Measurements from ENCODE around the gene SCNN1G. TPM values are rescaled to one million over a fixed set of nuclear protein-coding genes. Genes with fewer than 3 reads are reported as not detected.

SCNN1G gene
- total and polyA plus RNA-seq, 2 of the 4 experiments (the other 2 are of a cell fraction) = not detected

DNA sequence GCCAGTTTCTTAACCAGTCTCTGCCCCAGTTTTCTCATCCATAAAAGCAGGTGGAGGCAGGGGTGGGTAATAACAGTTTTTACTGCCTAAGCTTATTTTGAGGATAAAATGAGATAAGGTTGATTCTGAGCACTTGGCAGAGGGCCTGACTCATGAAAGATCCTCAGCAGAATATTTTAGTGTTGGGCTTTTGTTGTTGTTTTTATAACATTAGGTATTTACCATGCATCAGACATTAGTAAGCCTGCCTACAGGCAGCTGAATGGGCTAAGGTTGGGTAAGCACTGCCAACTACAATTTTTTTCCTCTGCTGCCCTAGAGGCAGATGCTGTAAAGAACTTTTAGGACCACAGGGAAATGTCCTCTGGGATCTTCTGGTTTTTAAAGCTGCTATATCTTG, 43.1 kb downstream of the SCNN1G start:
- H3K36me3 ChIP-seq (ENCODE audit: control insufficient read depth, insufficient read depth, low read length) = no peaks in the 10 kb centered on the region
- H3K9me3 ChIP-seq (ENCODE audit: control insufficient read depth, insufficient read depth, low read length) = no peaks in the 10 kb centered on the region
- H3K79me1 ChIP-seq (ENCODE audit: low read depth in 1 of 2, low read length in 2 of 2) = no peaks in the 10 kb centered on the region
- no peak for DNase-seq
- no peaks in the 10 kb centered on the region for H4K20me1 ChIP-seq (ENCODE audit: insufficient read depth, low read length)
- no peaks in the 10 kb centered on the region for H3K9me1 ChIP-seq (ENCODE audit: insufficient read depth, low read length)
- no peak overlapping the region for H3K14ac ChIP-seq (replicated peaks; ENCODE audit: low read depth, low read length)
- no peak overlapping the region for H3K23ac ChIP-seq (ENCODE audit: low read depth, low read length)
- no peak overlapping the region for H2BK20ac ChIP-seq (ENCODE audit: low read depth, low read length)
- ChIA-PET POLR2A (ENCODE audit: unreplicated experiment) (no interaction called here), CTCF (no interaction called here)
- H3K9ac ChIP-seq (ENCODE audit: low read depth, low read length) = no peak overlapping the region
- no peak overlapping the region for H3K4me2 ChIP-seq (ENCODE audit: low read depth, low read length)
- H2AK5ac ChIP-seq (ENCODE audit: low read depth, low read length) = no peak overlapping the region
- H2BK15ac ChIP-seq (ENCODE audit: low read depth, low read length) = no peak overlapping the region
- H3K27me3 ChIP-seq (ENCODE audit: control insufficient read depth, insufficient read depth, low read length) = no peaks in the 10 kb centered on the region
- no peak overlapping the region for H4K8ac ChIP-seq (ENCODE audit: low read depth in 2 of 2, low read length in 2 of 2)
- H2BK120ac ChIP-seq (ENCODE audit: low read depth, low read length) = no peak overlapping the region
- H2BK5ac ChIP-seq (ENCODE audit: low read depth, low read length, poor library complexity, severe bottlenecking) = no peak overlapping the region
- no peak overlapping the region for H3K27ac ChIP-seq (ENCODE audit: insufficient read depth, low read length)
- no peak overlapping the region for H2AK9ac ChIP-seq (replicated peaks; ENCODE audit: low read depth, low read length, poor library complexity)
- in situ Hi-C loops (cut with MboI; ENCODE audit: low sequenced_read_pairs) (no loop called here), intact Hi-C loops (cut with micrococcal nuclease) (no loop called here), dilution Hi-C loops (cut with HindIII; ENCODE audit: low sequenced_read_pairs, unreplicated experiment) (no loop called here)
- H3K56ac ChIP-seq (ENCODE audit: extremely low read depth, insufficient read depth, low read length) = no peak overlapping the region
- ATAC-seq (ENCODE audit: low read depth) = no peak
- TF ChIP-seq BHLHE40 (IDR thresholded peaks at IDR 0.05; ENCODE audit: low read depth, low read length) (no peak), RCOR1 (IDR thresholded peaks at IDR 0.05; ENCODE audit: insufficient replicate concordance, low read length) (no peak), NFE2L2 (IDR thresholded peaks at IDR 0.05; ENCODE audit: low read depth, low read length) (no peak), SMC3 (IDR thresholded peaks at IDR 0.05; ENCODE audit: low read depth, low read length) (no peak), MXI1 (IDR thresholded peaks at IDR 0.05; ENCODE audit: borderline replicate concordance, low read depth, low read length) (no peak), CHD1 (IDR thresholded peaks at IDR 0.05; ENCODE audit: low read depth, low read length) (no peak), CEBPB (IDR thresholded peaks at IDR 0.05; ENCODE audit: low read depth, low read length) (no peak), RFX5 (IDR thresholded peaks at IDR 0.05; ENCODE audit: low read depth, low read length) (no peak), MAZ (IDR thresholded peaks at IDR 0.05; ENCODE audit: borderline replicate concordance, low read depth, low read length) (no peak), FOS (IDR thresholded peaks at IDR 0.05; ENCODE audit: low read depth, low read length) (no peak), RAD21 (IDR thresholded peaks at IDR 0.05; ENCODE audit: low read length) (no peak), POLR2A (IDR thresholded peaks at IDR 0.05; ENCODE audit: low read depth, low read length) (no peak), MAFK (IDR thresholded peaks at IDR 0.05; ENCODE audit: low read depth, low read length) (no peak)
- TF ChIP-seq, protein P1, sequence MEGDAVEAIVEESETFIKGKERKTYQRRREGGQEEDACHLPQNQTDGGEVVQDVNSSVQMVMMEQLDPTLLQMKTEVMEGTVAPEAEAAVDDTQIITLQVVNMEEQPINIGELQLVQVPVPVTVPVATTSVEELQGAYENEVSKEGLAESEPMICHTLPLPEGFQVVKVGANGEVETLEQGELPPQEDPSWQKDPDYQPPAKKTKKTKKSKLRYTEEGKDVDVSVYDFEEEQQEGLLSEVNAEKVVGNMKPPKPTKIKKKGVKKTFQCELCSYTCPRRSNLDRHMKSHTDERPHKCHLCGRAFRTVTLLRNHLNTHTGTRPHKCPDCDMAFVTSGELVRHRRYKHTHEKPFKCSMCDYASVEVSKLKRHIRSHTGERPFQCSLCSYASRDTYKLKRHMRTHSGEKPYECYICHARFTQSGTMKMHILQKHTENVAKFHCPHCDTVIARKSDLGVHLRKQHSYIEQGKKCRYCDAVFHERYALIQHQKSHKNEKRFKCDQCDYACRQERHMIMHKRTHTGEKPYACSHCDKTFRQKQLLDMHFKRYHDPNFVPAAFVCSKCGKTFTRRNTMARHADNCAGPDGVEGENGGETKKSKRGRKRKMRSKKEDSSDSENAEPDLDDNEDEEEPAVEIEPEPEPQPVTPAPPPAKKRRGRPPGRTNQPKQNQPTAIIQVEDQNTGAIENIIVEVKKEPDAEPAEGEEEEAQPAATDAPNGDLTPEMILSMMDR (conservative IDR thresholded peaks at IDR 0.05; ENCODE audit: low read depth, low read length) = no peak
- TF ChIP-seq, protein P2, sequence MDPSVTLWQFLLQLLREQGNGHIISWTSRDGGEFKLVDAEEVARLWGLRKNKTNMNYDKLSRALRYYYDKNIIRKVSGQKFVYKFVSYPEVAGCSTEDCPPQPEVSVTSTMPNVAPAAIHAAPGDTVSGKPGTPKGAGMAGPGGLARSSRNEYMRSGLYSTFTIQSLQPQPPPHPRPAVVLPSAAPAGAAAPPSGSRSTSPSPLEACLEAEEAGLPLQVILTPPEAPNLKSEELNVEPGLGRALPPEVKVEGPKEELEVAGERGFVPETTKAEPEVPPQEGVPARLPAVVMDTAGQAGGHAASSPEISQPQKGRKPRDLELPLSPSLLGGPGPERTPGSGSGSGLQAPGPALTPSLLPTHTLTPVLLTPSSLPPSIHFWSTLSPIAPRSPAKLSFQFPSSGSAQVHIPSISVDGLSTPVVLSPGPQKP (IDR thresholded peaks at IDR 0.05; ENCODE audit: borderline replicate concordance, low read depth, low read length) = no peak
- TF ChIP-seq, protein P3, sequence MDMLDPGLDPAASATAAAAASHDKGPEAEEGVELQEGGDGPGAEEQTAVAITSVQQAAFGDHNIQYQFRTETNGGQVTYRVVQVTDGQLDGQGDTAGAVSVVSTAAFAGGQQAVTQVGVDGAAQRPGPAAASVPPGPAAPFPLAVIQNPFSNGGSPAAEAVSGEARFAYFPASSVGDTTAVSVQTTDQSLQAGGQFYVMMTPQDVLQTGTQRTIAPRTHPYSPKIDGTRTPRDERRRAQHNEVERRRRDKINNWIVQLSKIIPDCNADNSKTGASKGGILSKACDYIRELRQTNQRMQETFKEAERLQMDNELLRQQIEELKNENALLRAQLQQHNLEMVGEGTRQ (IDR thresholded peaks at IDR 0.05; ENCODE audit: low read depth, low read length) = no peak
- H3K4me1 ChIP-seq (ENCODE audit: control insufficient read depth, insufficient read depth, low read length) = no peaks in the 10 kb centered on the region
- no peak overlapping the region for H3K4me3 ChIP-seq (ENCODE audit: insufficient read depth, low read depth, low read length)
- BruUV-seq (replicated peaks) = no TSS peak
- no peak overlapping the region for H2AFZ ChIP-seq (replicated peaks; ENCODE audit: low read length, poor library complexity)
- no peak overlapping the region for H4K5ac ChIP-seq (ENCODE audit: low read depth, low read length)
- H3K4ac ChIP-seq (ENCODE audit: low read depth, low read length) = no peak overlapping the region
- H3K18ac ChIP-seq (ENCODE audit: low read depth, low read length) = no peak overlapping the region
- H4K91ac ChIP-seq (ENCODE audit: insufficient read depth, low read depth, low read length) = no peak overlapping the region

All from IMR-90 (cell line).